ENCODE measurements around the gene KRT5.

DNA sequence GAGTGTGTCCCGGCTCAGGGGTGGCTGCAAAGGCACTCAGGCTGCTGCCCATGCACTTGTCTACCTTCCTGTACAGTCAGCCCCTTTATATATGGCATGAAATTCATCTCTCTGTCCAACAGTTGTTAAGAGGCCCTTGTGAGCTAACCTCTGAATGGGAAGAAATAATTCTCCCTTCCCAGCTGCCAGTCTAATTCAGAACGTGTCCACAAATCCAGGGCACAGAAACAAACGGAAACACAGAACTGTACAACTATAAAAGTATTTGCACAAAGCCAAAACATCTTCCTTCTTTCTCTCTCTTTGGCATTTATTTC, 849 bp downstream of the KRT5 start:
- TF ChIP-seq, protein P1, sequence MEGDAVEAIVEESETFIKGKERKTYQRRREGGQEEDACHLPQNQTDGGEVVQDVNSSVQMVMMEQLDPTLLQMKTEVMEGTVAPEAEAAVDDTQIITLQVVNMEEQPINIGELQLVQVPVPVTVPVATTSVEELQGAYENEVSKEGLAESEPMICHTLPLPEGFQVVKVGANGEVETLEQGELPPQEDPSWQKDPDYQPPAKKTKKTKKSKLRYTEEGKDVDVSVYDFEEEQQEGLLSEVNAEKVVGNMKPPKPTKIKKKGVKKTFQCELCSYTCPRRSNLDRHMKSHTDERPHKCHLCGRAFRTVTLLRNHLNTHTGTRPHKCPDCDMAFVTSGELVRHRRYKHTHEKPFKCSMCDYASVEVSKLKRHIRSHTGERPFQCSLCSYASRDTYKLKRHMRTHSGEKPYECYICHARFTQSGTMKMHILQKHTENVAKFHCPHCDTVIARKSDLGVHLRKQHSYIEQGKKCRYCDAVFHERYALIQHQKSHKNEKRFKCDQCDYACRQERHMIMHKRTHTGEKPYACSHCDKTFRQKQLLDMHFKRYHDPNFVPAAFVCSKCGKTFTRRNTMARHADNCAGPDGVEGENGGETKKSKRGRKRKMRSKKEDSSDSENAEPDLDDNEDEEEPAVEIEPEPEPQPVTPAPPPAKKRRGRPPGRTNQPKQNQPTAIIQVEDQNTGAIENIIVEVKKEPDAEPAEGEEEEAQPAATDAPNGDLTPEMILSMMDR (IDR thresholded peaks at IDR 0.05 in 4 of 5, conservative IDR thresholded peaks at IDR 0.05 in 1 of 5) = no peak
- no peak for TF ChIP-seq POLR2A (IDR thresholded peaks at IDR 0.05)
